Measurements from ENCODE around the gene CA5A.

The CA5A gene

DNA sequence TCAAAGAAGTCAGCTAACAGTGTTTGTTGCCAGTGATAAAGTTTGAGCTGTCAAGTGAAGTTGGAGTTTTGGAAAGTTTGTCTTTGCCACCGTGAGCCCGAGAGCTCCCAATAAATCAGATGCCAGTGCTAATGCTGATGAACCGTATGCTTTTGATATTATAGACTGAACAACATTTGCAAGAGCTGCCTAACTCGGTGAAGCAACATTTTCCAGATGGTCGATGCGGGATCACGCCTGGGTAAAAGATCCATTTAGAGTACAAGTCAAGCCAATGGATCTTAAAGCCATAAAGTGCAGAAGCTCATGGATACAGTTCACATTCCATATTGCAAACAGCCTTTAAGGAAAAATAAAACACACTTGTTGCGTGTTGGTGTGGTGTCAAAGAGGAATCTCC is 24.5 kb upstream of the CA5A start:
- peak; percentile 21 for DNase-seq (ENCODE audit: low read depth)
- TF ChIP-seq, protein P1, sequence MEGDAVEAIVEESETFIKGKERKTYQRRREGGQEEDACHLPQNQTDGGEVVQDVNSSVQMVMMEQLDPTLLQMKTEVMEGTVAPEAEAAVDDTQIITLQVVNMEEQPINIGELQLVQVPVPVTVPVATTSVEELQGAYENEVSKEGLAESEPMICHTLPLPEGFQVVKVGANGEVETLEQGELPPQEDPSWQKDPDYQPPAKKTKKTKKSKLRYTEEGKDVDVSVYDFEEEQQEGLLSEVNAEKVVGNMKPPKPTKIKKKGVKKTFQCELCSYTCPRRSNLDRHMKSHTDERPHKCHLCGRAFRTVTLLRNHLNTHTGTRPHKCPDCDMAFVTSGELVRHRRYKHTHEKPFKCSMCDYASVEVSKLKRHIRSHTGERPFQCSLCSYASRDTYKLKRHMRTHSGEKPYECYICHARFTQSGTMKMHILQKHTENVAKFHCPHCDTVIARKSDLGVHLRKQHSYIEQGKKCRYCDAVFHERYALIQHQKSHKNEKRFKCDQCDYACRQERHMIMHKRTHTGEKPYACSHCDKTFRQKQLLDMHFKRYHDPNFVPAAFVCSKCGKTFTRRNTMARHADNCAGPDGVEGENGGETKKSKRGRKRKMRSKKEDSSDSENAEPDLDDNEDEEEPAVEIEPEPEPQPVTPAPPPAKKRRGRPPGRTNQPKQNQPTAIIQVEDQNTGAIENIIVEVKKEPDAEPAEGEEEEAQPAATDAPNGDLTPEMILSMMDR (conservative IDR thresholded peaks at IDR 0.05; ENCODE audit: low read length), result no peak
- no peak overlapping the region for H3K4me3 ChIP-seq (ENCODE audit: low read length)

DNA sequence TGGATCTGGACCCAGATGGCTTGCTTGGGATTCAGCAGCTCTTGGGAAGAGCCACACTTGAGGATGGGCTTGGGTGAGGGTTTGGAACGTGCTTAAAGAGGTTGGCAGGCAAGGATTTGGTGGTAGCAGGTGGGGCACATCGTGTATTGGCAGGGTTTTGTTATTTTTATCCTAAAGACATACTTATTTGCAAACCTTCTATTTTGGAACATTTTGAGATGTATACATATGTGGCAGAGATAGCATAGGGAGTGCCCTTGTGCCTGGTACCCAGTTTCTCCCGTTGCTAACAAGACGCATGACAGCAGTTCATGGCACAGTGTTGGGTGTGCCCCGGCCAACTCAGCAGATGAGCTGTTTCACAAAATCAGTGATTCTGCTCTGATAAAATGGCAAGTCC is 24.0 kb upstream of the CA5A start:
- DNase-seq (ENCODE audit: low read depth), result no peak
- TF ChIP-seq, protein P1 (conservative IDR thresholded peaks at IDR 0.05; ENCODE audit: low read length), result no peak
- H3K4me3 ChIP-seq (ENCODE audit: low read length), result no peak overlapping the region

DNA sequence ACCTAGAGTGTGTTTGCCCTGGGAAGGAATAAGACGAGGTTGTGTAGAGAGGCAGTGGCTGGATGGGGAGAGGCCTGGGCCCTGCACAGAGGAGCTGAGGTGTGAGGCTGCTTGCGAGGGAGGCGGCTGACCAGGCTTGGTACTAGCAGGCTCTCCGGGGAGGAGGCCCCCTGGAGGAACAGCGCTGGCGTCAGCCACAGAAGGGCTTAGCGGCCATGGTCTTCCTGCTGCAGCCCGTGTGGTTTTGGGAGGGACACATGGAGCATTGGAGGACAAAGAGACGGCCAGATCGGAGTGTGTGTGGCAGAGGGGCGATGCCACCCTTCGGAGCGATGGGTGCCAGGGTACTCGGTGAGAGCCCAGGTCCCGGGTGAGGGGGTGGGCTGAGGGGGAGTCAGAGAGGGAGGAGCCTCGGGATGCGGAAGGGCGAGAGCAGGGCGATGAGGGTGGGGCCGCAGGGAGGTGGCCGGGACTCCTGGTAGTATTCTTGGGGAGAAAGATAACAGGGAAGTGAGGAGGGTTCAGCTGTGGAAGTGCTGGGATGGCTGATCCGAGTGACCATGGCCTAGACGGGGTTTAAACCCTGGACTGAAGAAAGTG is 23.2 kb upstream of the CA5A start:
- TF ChIP-seq, protein P1 (conservative IDR thresholded peaks at IDR 0.05; ENCODE audit: low read length), result no peak

DNA sequence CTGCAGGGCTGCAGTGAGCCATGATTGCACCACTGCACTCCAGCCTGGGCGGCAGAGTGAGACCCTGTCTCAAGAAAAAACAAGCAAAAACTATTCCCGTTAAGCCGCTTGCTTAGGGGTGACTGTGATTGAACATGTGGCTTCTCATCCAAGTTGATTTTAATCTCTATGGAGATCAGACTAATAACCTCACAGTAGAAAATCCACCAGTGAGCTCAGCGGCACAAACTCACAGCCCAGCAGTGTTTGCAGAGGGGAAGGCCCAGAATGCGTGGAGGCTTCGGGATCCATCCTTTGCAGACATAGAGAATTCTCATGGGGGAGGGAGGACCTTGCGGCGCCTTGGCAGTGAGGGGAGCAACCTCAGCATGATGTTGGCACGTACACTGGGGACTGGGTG is 22.3 kb upstream of the CA5A start:
- no peak overlapping the region for H3K4me3 ChIP-seq (ENCODE audit: low read length)
- DNase-seq (ENCODE audit: low read depth), result no peak
- TF ChIP-seq, protein P1 (conservative IDR thresholded peaks at IDR 0.05; ENCODE audit: low read length), result no peak

More for the DNA sequence above, 23.2 kb upstream of the CA5A start:
- no peak overlapping the region for H3K4me3 ChIP-seq (ENCODE audit: low read length)
- no peak for DNase-seq (ENCODE audit: low read depth)

DNA sequence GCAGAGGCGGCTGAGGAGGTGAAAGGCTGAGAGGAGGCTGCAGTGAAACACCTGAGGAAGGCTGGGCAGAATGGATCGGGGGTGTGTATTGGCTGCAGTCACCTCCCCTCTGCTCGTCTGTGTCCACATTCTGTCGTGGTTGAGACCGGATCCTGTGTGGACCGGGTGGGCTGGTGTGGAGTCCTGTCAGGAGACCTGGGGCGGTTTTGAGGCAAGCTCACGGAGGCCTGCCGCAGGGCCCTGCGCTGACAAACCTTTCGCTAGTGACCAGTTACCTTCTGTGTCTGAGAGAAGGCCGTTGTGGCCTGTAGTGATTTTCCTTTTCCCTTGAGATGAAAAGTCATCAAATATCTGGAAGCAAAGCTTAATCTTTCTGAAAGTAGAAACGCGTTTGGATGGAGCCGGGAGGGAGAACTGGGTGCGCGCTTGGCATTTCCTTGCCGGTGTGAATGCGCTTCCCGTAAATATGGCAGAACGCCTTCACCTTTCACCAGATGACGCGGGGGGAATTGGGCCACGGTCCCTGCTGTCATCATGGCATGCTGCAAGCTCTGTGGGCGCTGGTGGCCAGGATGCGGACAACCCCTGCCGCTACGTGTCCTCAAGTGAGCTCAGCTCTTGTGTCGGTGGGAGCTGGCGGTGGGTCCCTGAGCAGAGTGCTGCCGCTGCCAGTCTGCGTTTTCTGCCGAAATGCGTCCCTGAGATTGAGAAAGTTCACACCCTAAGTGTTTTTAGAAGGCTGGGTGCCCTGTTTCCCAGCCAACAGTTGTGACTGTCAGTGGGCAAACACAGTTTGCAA is 21.2 kb upstream of the CA5A start:
- TF ChIP-seq, protein P1 (conservative IDR thresholded peaks at IDR 0.05; ENCODE audit: low read length), result no peak
- no peak for DNase-seq (ENCODE audit: low read depth)
- H3K4me3 ChIP-seq (ENCODE audit: low read length), result no peak overlapping the region

DNA sequence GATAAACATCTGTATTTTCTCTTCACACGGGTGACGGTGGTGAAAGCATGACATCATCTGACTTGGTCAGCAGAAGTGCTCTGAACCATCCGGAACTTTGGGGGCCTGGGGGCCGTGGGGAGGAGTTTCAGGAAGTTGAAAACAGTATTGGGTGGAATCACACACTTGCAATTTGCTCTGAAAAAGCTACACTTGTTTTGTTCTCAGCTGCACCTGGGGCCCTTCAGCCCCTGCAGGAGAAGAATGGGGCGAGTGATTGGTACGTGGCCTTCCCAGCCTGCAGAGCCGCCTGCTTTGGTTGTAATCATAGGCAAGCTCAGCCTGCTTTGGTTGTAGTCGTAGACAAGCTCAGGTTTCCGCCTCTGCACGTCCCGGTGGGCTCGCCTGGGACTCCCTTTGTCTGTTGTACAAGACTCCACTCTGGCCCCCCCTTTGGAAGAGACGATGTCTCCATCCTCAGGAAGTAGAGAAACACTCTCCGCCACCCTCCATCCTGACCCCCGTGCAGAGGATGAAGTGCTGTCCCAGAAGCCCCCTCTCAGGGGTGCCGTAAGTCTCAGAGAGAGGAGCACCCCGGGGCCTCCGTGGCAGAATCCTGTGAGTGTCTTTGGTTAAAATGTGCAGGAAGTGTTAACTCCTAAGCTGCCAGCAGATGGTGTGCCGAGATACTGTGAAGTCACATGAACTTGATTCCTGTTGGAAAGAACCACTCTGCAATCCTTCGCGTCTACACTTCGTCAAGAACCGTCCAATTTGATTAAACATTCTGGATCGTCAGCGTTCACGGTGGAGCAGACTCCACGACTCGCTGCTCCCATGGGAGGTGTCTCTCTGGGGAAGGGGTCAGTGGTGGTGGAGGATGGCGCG is 20.3 kb upstream of the CA5A start:
- no peak overlapping the region for H3K4me3 ChIP-seq (ENCODE audit: low read length)
- TF ChIP-seq, protein P1 (conservative IDR thresholded peaks at IDR 0.05; ENCODE audit: low read length), result peak; percentile 49
- peak; percentile 49 for DNase-seq (ENCODE audit: low read depth)

Measured in AG10803 (cell line).